ENCODE data around the gene TBX22.
"Not testable (repeated sequence)": the region's sequence is repeated elsewhere in the genome, so short reads cannot be mapped to it uniquely, and the experiment has no call there.

The TBX22 gene

GRCh38 chrX:80014141-80014940, at the start of gene TBX22:
Gene TBX22, plus strand, starts transcription at chrX:80014753. Its CDS starts 7,517 bp downstream, at chrX:80022270.
- CTCF ChIA-PET, result no interaction called here
- H3K4me3 Mint-ChIP-seq, result no peak within 1 kb of the TSS
- H3K27me3 Mint-ChIP-seq, result no peaks in the 10 kb centered on the region
- no peaks in the 10 kb centered on the region for H3K4me1 Mint-ChIP-seq
- no peaks in the 10 kb centered on the region for H3K9me3 Mint-ChIP-seq
- H3K27ac Mint-ChIP-seq, result no peak within 1 kb of the TSS
- no peak for DNase-seq
- H3K36me3 Mint-ChIP-seq, result no peaks in the 10 kb centered on the region

- Mint-ChIP-seq H3K9me3 (peaks cover 2% of the 10 kb centered on the region), H3K36me3 (no peaks in the 10 kb centered on the region), H3K27ac (no peak overlapping the region), H3K4me1 (no peaks in the 10 kb centered on the region), H3K27me3 (no peaks in the 10 kb centered on the region), H3K4me3 (no peak overlapping the region)
- DNase-seq, result no peak
- CTCF ChIA-PET, result no interaction called here
Observed at GRCh38 chrX:79975605-79976004, 38.9 kb upstream of the TBX22 start.

- Mint-ChIP-seq H3K9me3 (no peaks in the 10 kb centered on the region), H3K27me3 (no peaks in the 10 kb centered on the region), H3K36me3 (no peaks in the 10 kb centered on the region), H3K4me1 (no peaks in the 10 kb centered on the region), H3K27ac (no peak overlapping the region), H3K4me3 (no peak overlapping the region)
- no peak for DNase-seq
- CTCF ChIA-PET, result no interaction called here
Observed at GRCh38 chrX:80004458-80004857, 10.1 kb upstream of the TBX22 start.

GRCh38 chrX:80011522-80011921, 3.0 kb upstream of the TBX22 start:
- no peak overlapping the region for H3K27ac Mint-ChIP-seq
- CTCF ChIA-PET, result no interaction called here

GRCh38 chrX:80016182-80016581, 1.6 kb downstream of the TBX22 start:
- Mint-ChIP-seq H3K27me3 (no peaks in the 10 kb centered on the region), H3K9me3 (no peaks in the 10 kb centered on the region), H3K4me3 (no peak overlapping the region), H3K27ac (no peak overlapping the region), H3K36me3 (no peaks in the 10 kb centered on the region), H3K4me1 (no peaks in the 10 kb centered on the region)
- DNase-seq, result no peak
- CTCF ChIA-PET, result no interaction called here

More at GRCh38 chrX:80011522-80011921, 3.0 kb upstream of the TBX22 start:
- DNase-seq, result no peak
- no peaks in the 10 kb centered on the region for H3K27me3 Mint-ChIP-seq
- H3K9me3 Mint-ChIP-seq, result no peaks in the 10 kb centered on the region
- H3K4me3 Mint-ChIP-seq, result no peak overlapping the region
- H3K4me1 Mint-ChIP-seq, result no peaks in the 10 kb centered on the region
- no peaks in the 10 kb centered on the region for H3K36me3 Mint-ChIP-seq

GRCh38 chrX:80021621-80022020, 7.1 kb downstream of the TBX22 start:
- H3K36me3 Mint-ChIP-seq, result no peaks in the 10 kb centered on the region
- CTCF ChIA-PET, result no interaction called here
- no peak for DNase-seq
- H3K4me3 Mint-ChIP-seq, result no peak overlapping the region
- no peak overlapping the region for H3K27ac Mint-ChIP-seq
- H3K4me1 Mint-ChIP-seq, result no peaks in the 10 kb centered on the region
- no peaks in the 10 kb centered on the region for H3K9me3 Mint-ChIP-seq
- H3K27me3 Mint-ChIP-seq, result peaks cover 21% of the 10 kb centered on the region

- H3K27ac Mint-ChIP-seq, result no peak overlapping the region
Observed at GRCh38 chrX:80022363-80023031, 7.9 kb downstream of the TBX22 start.

GRCh38 chrX:80026116-80026515, 11.6 kb downstream of the TBX22 start:
- Mint-ChIP-seq H3K27me3 (peaks cover 21% of the 10 kb centered on the region), H3K27ac (no peak overlapping the region), H3K9me3 (no peaks in the 10 kb centered on the region), H3K4me1 (no peaks in the 10 kb centered on the region), H3K36me3 (no peaks in the 10 kb centered on the region), H3K4me3 (no peak overlapping the region)
- CTCF ChIA-PET, result no interaction called here
- DNase-seq, result no peak

More at GRCh38 chrX:80022363-80023031, 7.9 kb downstream of the TBX22 start:
- no peak overlapping the region for H3K4me3 Mint-ChIP-seq
- H3K36me3 Mint-ChIP-seq, result no peaks in the 10 kb centered on the region
- peaks cover 21% of the 10 kb centered on the region for H3K27me3 Mint-ChIP-seq
- no peaks in the 10 kb centered on the region for H3K9me3 Mint-ChIP-seq
- CTCF ChIA-PET, result no interaction called here
- no peak for DNase-seq
- H3K4me1 Mint-ChIP-seq, result no peaks in the 10 kb centered on the region

- H3K27me3 Mint-ChIP-seq, H3K4me1 Mint-ChIP-seq, H3K36me3 Mint-ChIP-seq, DNase-seq, CTCF ChIA-PET, H3K27ac Mint-ChIP-seq, H3K4me3 Mint-ChIP-seq: not testable (repeated sequence)
- H3K9me3 Mint-ChIP-seq, result peaks cover 19% of the 10 kb centered on the region
Observed at GRCh38 chrX:80066156-80066555, 51.6 kb downstream of the TBX22 start.

- H3K27ac Mint-ChIP-seq, CTCF ChIA-PET, H3K27me3 Mint-ChIP-seq, H3K4me1 Mint-ChIP-seq, H3K36me3 Mint-ChIP-seq, DNase-seq, H3K4me3 Mint-ChIP-seq: not testable (repeated sequence)
- H3K9me3 Mint-ChIP-seq, result peaks cover 10% of the 10 kb centered on the region
Observed at GRCh38 chrX:80075625-80076024, 61.1 kb downstream of the TBX22 start.

Measured in activated naive CD4-positive, alpha-beta T cell treated with anti-CD3 and anti-CD28 coated beads, Interleukin-2, amount 10 ng/mL, durations not matched to agents 7 days and 5 days (primary cell).